Fibroblast of pulmonary artery (primary cell): ENCODE results near the gene C9.
"Not testable (repeated sequence)": the region's sequence is repeated elsewhere in the genome, so short reads cannot be mapped to it uniquely, and the experiment has no call there.

ENCODE experiments used
- DNase-seq: peaks from one replicate; pipeline ENCODE4 v3.0.0-alpha.2; 2010; ENCODE audit warnings: low read depth
- H3K4me3 ChIP-seq: replicated peaks from 2 replicates; pipeline ENCODE4 v1.5.1; 2011; ENCODE audit warnings: low read depth, mild to moderate bottlenecking, control low read depth, low read length, moderate library complexity
- CTCF ChIP-seq: IDR thresholded peaks from 2 replicates; pipeline ENCODE4 v1.5.1; 2011; ENCODE audit warnings: mild to moderate bottlenecking, control low read depth, low read length, inconsistent platforms; ENCODE audit errors: missing control alignments

Gene C9

GRCh38 chr5:39319395-39319794 is 44.9 kb downstream of the C9 start:
- DNase-seq = no peak
- TF ChIP-seq CTCF = no peak
- no peak overlapping the region for H3K4me3 ChIP-seq

- H3K4me3 ChIP-seq, DNase-seq: not testable (repeated sequence)
Measured at GRCh38 chr5:39316464-39316863, 47.8 kb downstream of the C9 start.

GRCh38 chr5:39315995-39316394 is 48.3 kb downstream of the C9 start:
- TF ChIP-seq CTCF = no peak
- H3K4me3 ChIP-seq = no peak overlapping the region
- DNase-seq = no peak

GRCh38 chr5:39314591-39314990 is 49.7 kb downstream of the C9 start:
- DNase-seq = no peak
- peak; percentile 1 for TF ChIP-seq CTCF
- H3K4me3 ChIP-seq = no peak overlapping the region

GRCh38 chr5:39309534-39309933 is 54.8 kb downstream of the C9 start:
- no peak for TF ChIP-seq CTCF
- no peak overlapping the region for H3K4me3 ChIP-seq
- DNase-seq = no peak

- DNase-seq = no peak
Measured at GRCh38 chr5:39302472-39302871, 61.8 kb downstream of the C9 start.

GRCh38 chr5:39301406-39301805 is 62.9 kb downstream of the C9 start:
- DNase-seq = no peak
- H3K4me3 ChIP-seq = no peak overlapping the region
- TF ChIP-seq CTCF = no peak

More at GRCh38 chr5:39302472-39302871, 61.8 kb downstream of the C9 start:
- TF ChIP-seq CTCF = no peak
- no peak overlapping the region for H3K4me3 ChIP-seq

- DNase-seq = no peak
- H3K4me3 ChIP-seq = no peak overlapping the region
- TF ChIP-seq CTCF = no peak
Measured at GRCh38 chr5:39299962-39300361, 64.3 kb downstream of the C9 start.
